GM12872 (cell line): ENCODE measurements around the gene NUBP2.

Experiments used
- CTCF ChIP-seq: IDR thresholded peaks from 3 replicates; pipeline ENCODE4 v1.5.1; 2011; ENCODE audit warnings: low read depth, mild to moderate bottlenecking, low read length, moderate library complexity; ENCODE audit not compliant: insufficient read depth

The NUBP2 gene

GRCh38 chr16:1774448-1774780 lies 8.3 kb upstream of the NUBP2 start:
- no peak for TF ChIP-seq CTCF

GRCh38 chr16:1775006-1775845 lies 7.5 kb upstream of the NUBP2 start:
- no peak for TF ChIP-seq CTCF

- TF ChIP-seq CTCF = no peak
Observed at GRCh38 chr16:1775846-1776671, 6.7 kb upstream of the NUBP2 start.

- no peak for TF ChIP-seq CTCF
Observed at GRCh38 chr16:1776672-1776955, 6.1 kb upstream of the NUBP2 start.

- no peak for TF ChIP-seq CTCF
Observed at GRCh38 chr16:1776991-1777374, 5.8 kb upstream of the NUBP2 start.

- no peak for TF ChIP-seq CTCF
Observed at GRCh38 chr16:1777375-1778199, 5.2 kb upstream of the NUBP2 start.
